GM23248 (cell line): Measurements from ENCODE around the gene TBRG4. TPM values are rescaled to one million over a fixed set of nuclear protein-coding genes. Genes with fewer than 3 reads are reported as not detected.

Experiments used
- DNase-seq: peaks from one replicate; pipeline ENCODE4 v3.0.0-alpha.2; 2015
- H2AFZ ChIP-seq: fragments of 200-600 bp; sonication (generic); 2 replicates; pipeline ENCODE4 v1.6.1; 2016; ENCODE audit warnings: antibody characterized with exemption
- H3F3A ChIP-seq: fragments of 200-600 bp; sonication (generic); 2 replicates; pipeline ENCODE4 v1.6.1; 2016; ENCODE audit warnings: mild to moderate bottlenecking, antibody characterized with exemption, mixed run types; ENCODE audit not compliant: insufficient read depth
- H3K27ac ChIP-seq: fragments of 200-600 bp; sonication (generic); 2 replicates; pipeline ENCODE4 v1.5.1; 2016; ENCODE audit warnings: mild to moderate bottlenecking
- H3K27me3 ChIP-seq: fragments of 200-600 bp; sonication (generic); replicated peaks from 2 replicates; pipeline ENCODE4 v1.6.1; 2016; ENCODE audit warnings: mild to moderate bottlenecking; ENCODE audit not compliant: insufficient read depth
- H3K36me3 ChIP-seq: fragments of 200-600 bp; sonication (generic); 2 replicates; pipeline ENCODE4 v1.6.1; 2016; ENCODE audit warnings: low read depth, mild to moderate bottlenecking
- H3K4me1 ChIP-seq: fragments of 200-600 bp; sonication (generic); 2 replicates; pipeline ENCODE4 v1.6.1; 2016; ENCODE audit warnings: mild to moderate bottlenecking; ENCODE audit not compliant: insufficient read depth
- H3K4me2 ChIP-seq: fragments of 200-600 bp; sonication (generic); one replicate; pipeline ENCODE4 v1.6.1; 2016; ENCODE audit warnings: mild to moderate bottlenecking; ENCODE audit not compliant: unreplicated experiment
- H3K4me3 ChIP-seq: fragments of 200-600 bp; sonication (generic); 2 replicates; pipeline ENCODE4 v1.5.1; 2016; ENCODE audit warnings: mild to moderate bottlenecking
- H3K79me2 ChIP-seq: fragments of 200-600 bp; sonication (generic); 2 replicates; pipeline ENCODE4 v1.6.1; 2016; ENCODE audit warnings: mild to moderate bottlenecking; ENCODE audit not compliant: insufficient read depth
- H3K9ac ChIP-seq: fragments of 200-600 bp; sonication (generic); 2 replicates; pipeline ENCODE4 v1.6.1; 2016; ENCODE audit warnings: mild to moderate bottlenecking
- H3K9me2 ChIP-seq: fragments of 200-600 bp; sonication (generic); 2 replicates; pipeline ENCODE4 v1.6.1; 2016; ENCODE audit warnings: mixed run types, mild to moderate bottlenecking, moderate library complexity; ENCODE audit not compliant: insufficient read depth
- H3K9me3 ChIP-seq: fragments of 200-600 bp; sonication (generic); one replicate; pipeline ENCODE4 v1.6.1; 2017; ENCODE audit warnings: low read depth
- H4K20me1 ChIP-seq: fragments of 200-600 bp; sonication (generic); 2 replicates; pipeline ENCODE4 v1.6.0; 2016; ENCODE audit not compliant: insufficient read depth
- EZH2 ChIP-seq: fragments of 200-600 bp; sonication (generic); IDR thresholded peaks from 2 replicates; pipeline ENCODE4 v1.6.1; 2018; ENCODE audit warnings: antibody characterized with exemption, mild to moderate bottlenecking; ENCODE audit not compliant: insufficient read depth, poor library complexity, severe bottlenecking
- EZH2phosphoT487 ChIP-seq: fragments of 200-600 bp; sonication (generic); IDR thresholded peaks from 2 replicates; pipeline ENCODE4 v1.6.1; 2018; ENCODE audit warnings: antibody characterized with exemption, moderate library complexity, mild to moderate bottlenecking, low read depth; ENCODE audit not compliant: insufficient read depth
- WGBS, 2 experiments: methylation state at CpG; one replicate each; pipeline ENCODE4 v1.1.6; 2015 to 2017; ENCODE audit warnings: low lambda C conversion rate in 2 of 2, low coverage in 1 of 2; ENCODE audit errors: missing lambda C conversion rate in 2 of 2; 5-methylcytosine and 5-hydroxymethylcytosine counted together
- in situ Hi-C: fragments of 300-500 bp; cut with MboI; formaldehyde crosslinking; loops from 2 replicates; pipeline ENCODE4 v1.15.0; 2020
- polyA plus RNA-seq: library from polyadenylated mRNA; unstranded; fragments of >200 nt; fragmentation: Nextera tagmentation; extraction: Ambion mirVana; gene quantifications from 2 replicates; pipeline ENCODE4 v1.2.1, GENCODE V29; 2016
- total RNA-seq: library from RNA; depleted of rRNA; stranded (reverse); fragments of >200 nt; shearing (Covaris generic); gene quantifications from 2 replicates; pipeline ENCODE4 v1.2.3, GENCODE V29; 2014

Gene TBRG4
- total and polyA plus RNA-seq, 2 experiments from 2014 or later = 55.8 to 62.7 TPM

GRCh38 chr7:45082831-45083331, 28.6 kb downstream of the TBRG4 start:
- Histone ChIP-seq H3K9me3 (no peaks in the 10 kb centered on the region), H2AFZ (no peak overlapping the region), H3F3A (no peaks in the 10 kb centered on the region), H3K27me3 (no peaks in the 10 kb centered on the region), H3K4me2 (no peak overlapping the region), H3K79me2 (no peaks in the 10 kb centered on the region), H3K4me3 (no peak overlapping the region), H4K20me1 (no peaks in the 10 kb centered on the region), H3K4me1 (no peaks in the 10 kb centered on the region), H3K36me3 (no peaks in the 10 kb centered on the region), H3K27ac (no peak overlapping the region), H3K9ac (no peak overlapping the region), H3K9me2 (no peaks in the 10 kb centered on the region)
- DNase-seq = no peak
- in situ Hi-C loops = no loop called here
- TF ChIP-seq EZH2 (no peak), EZH2phosphoT487 (no peak)
- WGBS, 2 experiments = 83 to 89% methylated on average over 10 of the region's 10 CpGs

GRCh38 chr7:45082031-45082830, 29.3 kb downstream of the TBRG4 start:
- Histone ChIP-seq H4K20me1 (no peaks in the 10 kb centered on the region), H2AFZ (no peak overlapping the region), H3F3A (no peaks in the 10 kb centered on the region), H3K27ac (no peak overlapping the region), H3K9me3 (no peaks in the 10 kb centered on the region), H3K4me3 (no peak overlapping the region), H3K4me2 (no peak overlapping the region), H3K9me2 (no peaks in the 10 kb centered on the region), H3K27me3 (no peaks in the 10 kb centered on the region), H3K79me2 (no peaks in the 10 kb centered on the region), H3K9ac (no peak overlapping the region), H3K4me1 (no peaks in the 10 kb centered on the region), H3K36me3 (no peaks in the 10 kb centered on the region)
- 74 to 79% methylated on average over 16 to 18 of the region's 18 CpGs for WGBS, 2 experiments
- DNase-seq = no peak
- in situ Hi-C loops = no loop called here
- TF ChIP-seq EZH2phosphoT487 (no peak), EZH2 (no peak)

GRCh38 chr7:45081670-45081974, 29.9 kb downstream of the TBRG4 start:
- no peaks in the 10 kb centered on the region for H3F3A ChIP-seq
- no peak overlapping the region for H3K4me3 ChIP-seq
- DNase-seq = no peak
- in situ Hi-C loops = no loop called here
- TF ChIP-seq EZH2 (no peak), EZH2phosphoT487 (no peak)
- no peak overlapping the region for H3K9ac ChIP-seq
- H3K4me2 ChIP-seq = no peak overlapping the region
- H3K4me1 ChIP-seq = no peaks in the 10 kb centered on the region
- H4K20me1 ChIP-seq = no peaks in the 10 kb centered on the region
- no peak overlapping the region for H2AFZ ChIP-seq
- H3K79me2 ChIP-seq = no peaks in the 10 kb centered on the region
- H3K36me3 ChIP-seq = no peaks in the 10 kb centered on the region
- no peaks in the 10 kb centered on the region for H3K9me3 ChIP-seq
- H3K9me2 ChIP-seq = no peaks in the 10 kb centered on the region
- H3K27ac ChIP-seq = no peak overlapping the region
- no peaks in the 10 kb centered on the region for H3K27me3 ChIP-seq
- 75 to 97% methylated on average over 8 to 9 of the region's 9 CpGs for WGBS, 2 experiments

GRCh38 chr7:45080958-45081669, 30.4 kb downstream of the TBRG4 start:
- no peak overlapping the region for H3K27ac ChIP-seq
- H3F3A ChIP-seq = no peaks in the 10 kb centered on the region
- no peak for DNase-seq
- no peak overlapping the region for H3K9ac ChIP-seq
- no peak for TF ChIP-seq EZH2
- no peak for TF ChIP-seq EZH2phosphoT487
- WGBS, 2 experiments = 90 to 95% methylated on average over 14 of the region's 14 CpGs
- no peaks in the 10 kb centered on the region for H3K9me2 ChIP-seq
- H4K20me1 ChIP-seq = no peaks in the 10 kb centered on the region
- no peak overlapping the region for H3K4me3 ChIP-seq
- H2AFZ ChIP-seq = no peak overlapping the region
- no peaks in the 10 kb centered on the region for H3K79me2 ChIP-seq
- no peak overlapping the region for H3K4me2 ChIP-seq
- no peaks in the 10 kb centered on the region for H3K4me1 ChIP-seq
- in situ Hi-C loops = no loop called here
- no peaks in the 10 kb centered on the region for H3K9me3 ChIP-seq
- no peaks in the 10 kb centered on the region for H3K27me3 ChIP-seq
- H3K36me3 ChIP-seq = no peaks in the 10 kb centered on the region; the same call in 1 of the 2 replicates
